GM23248 (cell line): ENCODE results near the gene EFCC1. TPM values are rescaled to one million over a fixed set of nuclear protein-coding genes. Genes with fewer than 3 reads are reported as not detected.

Source experiments
- DNase-seq: peaks from one replicate; pipeline ENCODE4 v3.0.0-alpha.2; 2015
- H2AFZ ChIP-seq: fragments of 200-600 bp; sonication (generic); 2 replicates; pipeline ENCODE4 v1.6.1; 2016; ENCODE audit warnings: antibody characterized with exemption
- H3F3A ChIP-seq: fragments of 200-600 bp; sonication (generic); 2 replicates; pipeline ENCODE4 v1.6.1; 2016; ENCODE audit warnings: mild to moderate bottlenecking, antibody characterized with exemption, mixed run types; ENCODE audit not compliant: insufficient read depth
- H3K27ac ChIP-seq: fragments of 200-600 bp; sonication (generic); 2 replicates; pipeline ENCODE4 v1.5.1; 2016; ENCODE audit warnings: mild to moderate bottlenecking
- H3K27me3 ChIP-seq: fragments of 200-600 bp; sonication (generic); replicated peaks from 2 replicates; pipeline ENCODE4 v1.6.1; 2016; ENCODE audit warnings: mild to moderate bottlenecking; ENCODE audit not compliant: insufficient read depth
- H3K36me3 ChIP-seq: fragments of 200-600 bp; sonication (generic); 2 replicates; pipeline ENCODE4 v1.6.1; 2016; ENCODE audit warnings: low read depth, mild to moderate bottlenecking
- H3K4me1 ChIP-seq: fragments of 200-600 bp; sonication (generic); 2 replicates; pipeline ENCODE4 v1.6.1; 2016; ENCODE audit warnings: mild to moderate bottlenecking; ENCODE audit not compliant: insufficient read depth
- H3K4me2 ChIP-seq: fragments of 200-600 bp; sonication (generic); one replicate; pipeline ENCODE4 v1.6.1; 2016; ENCODE audit warnings: mild to moderate bottlenecking; ENCODE audit not compliant: unreplicated experiment
- H3K4me3 ChIP-seq: fragments of 200-600 bp; sonication (generic); 2 replicates; pipeline ENCODE4 v1.5.1; 2016; ENCODE audit warnings: mild to moderate bottlenecking
- H3K79me2 ChIP-seq: fragments of 200-600 bp; sonication (generic); 2 replicates; pipeline ENCODE4 v1.6.1; 2016; ENCODE audit warnings: mild to moderate bottlenecking; ENCODE audit not compliant: insufficient read depth
- H3K9ac ChIP-seq: fragments of 200-600 bp; sonication (generic); 2 replicates; pipeline ENCODE4 v1.6.1; 2016; ENCODE audit warnings: mild to moderate bottlenecking
- H3K9me2 ChIP-seq: fragments of 200-600 bp; sonication (generic); 2 replicates; pipeline ENCODE4 v1.6.1; 2016; ENCODE audit warnings: mixed run types, mild to moderate bottlenecking, moderate library complexity; ENCODE audit not compliant: insufficient read depth
- H3K9me3 ChIP-seq: fragments of 200-600 bp; sonication (generic); one replicate; pipeline ENCODE4 v1.6.1; 2017; ENCODE audit warnings: low read depth
- H4K20me1 ChIP-seq: fragments of 200-600 bp; sonication (generic); 2 replicates; pipeline ENCODE4 v1.6.0; 2016; ENCODE audit not compliant: insufficient read depth
- EZH2 ChIP-seq: fragments of 200-600 bp; sonication (generic); IDR thresholded peaks from 2 replicates; pipeline ENCODE4 v1.6.1; 2018; ENCODE audit warnings: antibody characterized with exemption, mild to moderate bottlenecking; ENCODE audit not compliant: insufficient read depth, poor library complexity, severe bottlenecking
- EZH2phosphoT487 ChIP-seq: fragments of 200-600 bp; sonication (generic); IDR thresholded peaks from 2 replicates; pipeline ENCODE4 v1.6.1; 2018; ENCODE audit warnings: antibody characterized with exemption, moderate library complexity, mild to moderate bottlenecking, low read depth; ENCODE audit not compliant: insufficient read depth
- WGBS, 2 experiments: methylation state at CpG; one replicate each; pipeline ENCODE4 v1.1.6; 2015 to 2017; ENCODE audit warnings: low lambda C conversion rate in 2 of 2, low coverage in 1 of 2; ENCODE audit errors: missing lambda C conversion rate in 2 of 2; 5-methylcytosine and 5-hydroxymethylcytosine counted together
- in situ Hi-C: fragments of 300-500 bp; cut with MboI; formaldehyde crosslinking; loops from 2 replicates; pipeline ENCODE4 v1.15.0; 2020
- polyA plus RNA-seq: library from polyadenylated mRNA; unstranded; fragments of >200 nt; fragmentation: Nextera tagmentation; extraction: Ambion mirVana; gene quantifications from 2 replicates; pipeline ENCODE4 v1.2.1, GENCODE V29; 2016
- total RNA-seq: library from RNA; depleted of rRNA; stranded (reverse); fragments of >200 nt; shearing (Covaris generic); gene quantifications from 2 replicates; pipeline ENCODE4 v1.2.3, GENCODE V29; 2014

EFCC1 gene
- total and polyA plus RNA-seq, 2 experiments from 2014 or later = not detected

DNA sequence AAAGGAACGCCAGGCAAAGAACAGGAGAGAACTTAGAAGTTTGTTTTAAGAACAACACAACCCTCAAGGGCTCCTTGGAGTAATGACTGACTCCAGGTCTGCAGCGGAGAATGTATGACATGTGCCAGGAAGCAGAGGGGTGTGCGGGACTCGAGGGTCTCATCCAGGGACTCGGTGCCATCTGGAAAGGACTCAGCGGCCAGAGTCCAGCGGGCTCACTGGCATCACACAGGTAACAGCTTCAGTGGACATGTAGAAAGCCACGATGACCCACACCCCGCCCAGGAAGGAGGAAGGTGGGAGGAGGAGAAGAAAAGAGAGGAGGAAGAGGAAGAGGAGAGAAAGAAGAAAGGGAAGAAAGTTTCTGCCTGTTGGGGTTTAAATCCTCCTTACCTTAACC lies 80.9 kb downstream of the EFCC1 start:
- H3K79me2 ChIP-seq = no peaks in the 10 kb centered on the region
- no peaks in the 10 kb centered on the region for H4K20me1 ChIP-seq
- TF ChIP-seq EZH2phosphoT487 (no peak), EZH2 (no peak)
- no peaks in the 10 kb centered on the region for H3K27me3 ChIP-seq
- no peak overlapping the region for H3K4me2 ChIP-seq
- 73 to 75% methylated on average over 9 of the region's 9 CpGs for WGBS, 2 experiments
- no peaks in the 10 kb centered on the region for H3K9me3 ChIP-seq
- no peak for DNase-seq
- H3K36me3 ChIP-seq = no peaks in the 10 kb centered on the region
- H3F3A ChIP-seq = no peaks in the 10 kb centered on the region
- H3K27ac ChIP-seq = no peak overlapping the region
- H3K4me1 ChIP-seq = no peaks in the 10 kb centered on the region
- in situ Hi-C loops = no loop called here
- H3K9me2 ChIP-seq = no peaks in the 10 kb centered on the region
- no peak overlapping the region for H3K4me3 ChIP-seq
- H2AFZ ChIP-seq = no peak overlapping the region
- no peak overlapping the region for H3K9ac ChIP-seq

DNA sequence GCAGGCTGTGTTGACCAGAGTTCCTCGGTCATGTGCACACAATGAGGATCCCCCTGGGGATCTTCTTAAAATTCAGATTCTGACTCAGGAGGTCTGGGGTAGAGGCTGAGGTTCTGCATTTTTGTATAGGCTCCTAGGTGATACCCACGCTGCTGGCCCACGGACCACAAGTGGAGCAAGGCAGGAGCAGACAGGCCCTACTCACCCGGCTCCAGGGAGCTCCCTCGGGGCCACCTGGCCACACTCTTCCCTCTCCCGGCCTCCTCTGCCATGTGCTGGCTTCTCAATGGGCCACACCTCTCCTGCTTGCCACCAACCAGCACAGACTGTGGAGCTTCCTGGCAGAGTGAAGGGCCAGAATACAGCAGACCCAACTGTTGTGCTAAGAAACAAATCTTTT lies 83.4 kb downstream of the EFCC1 start:
- H3K4me1 ChIP-seq = peaks cover 2% of the 10 kb centered on the region; the same call in 1 of the 2 replicates
- in situ Hi-C loops = no loop called here
- no peak overlapping the region for H3K9ac ChIP-seq
- WGBS, 2 experiments = 67 to 73% methylated on average over 6 of the region's 6 CpGs
- no peaks in the 10 kb centered on the region for H3K9me2 ChIP-seq
- H3F3A ChIP-seq = no peaks in the 10 kb centered on the region
- H3K27me3 ChIP-seq = no peaks in the 10 kb centered on the region
- no peak overlapping the region for H3K4me2 ChIP-seq
- no peak overlapping the region for H3K27ac ChIP-seq
- no peak overlapping the region for H3K4me3 ChIP-seq
- H2AFZ ChIP-seq = no peak overlapping the region
- no peaks in the 10 kb centered on the region for H4K20me1 ChIP-seq
- no peak for TF ChIP-seq EZH2phosphoT487
- TF ChIP-seq EZH2 = no peak
- H3K79me2 ChIP-seq = no peaks in the 10 kb centered on the region
- no peak for DNase-seq
- H3K9me3 ChIP-seq = no peaks in the 10 kb centered on the region
- no peaks in the 10 kb centered on the region for H3K36me3 ChIP-seq

DNA sequence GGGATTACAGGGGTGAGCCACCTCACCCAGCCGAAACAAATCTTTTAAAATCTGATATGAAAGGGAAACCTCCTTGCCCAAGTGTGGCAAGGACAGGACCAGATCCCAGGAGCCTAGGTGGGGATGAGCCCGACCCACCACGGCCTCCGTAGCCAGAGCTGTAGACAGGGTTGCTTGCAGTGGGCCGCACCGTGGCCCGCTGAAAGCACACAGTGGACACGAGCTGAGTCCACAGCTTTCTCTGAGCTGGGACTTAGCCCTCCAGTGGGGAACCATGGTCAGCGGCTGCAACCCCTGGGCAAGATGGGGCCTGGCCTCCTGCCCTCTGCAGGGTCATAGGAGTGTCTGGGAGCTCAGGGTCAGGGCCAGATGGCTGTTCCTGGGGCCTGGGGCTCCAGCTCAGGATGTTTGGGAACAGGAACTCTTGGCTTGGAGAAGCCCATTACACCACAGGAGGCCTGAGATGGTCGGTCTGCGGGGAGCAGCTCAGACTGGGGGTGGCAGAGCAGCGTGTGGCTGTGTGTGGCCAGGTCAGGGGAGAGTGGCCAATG lies 84.1 kb downstream of the EFCC1 start:
- Histone ChIP-seq H3K4me1 (peaks cover 2% of the 10 kb centered on the region; the same call in 1 of the 2 replicates), H3K36me3 (no peaks in the 10 kb centered on the region), H3K27me3 (no peaks in the 10 kb centered on the region), H3F3A (no peaks in the 10 kb centered on the region), H3K79me2 (no peaks in the 10 kb centered on the region), H4K20me1 (no peaks in the 10 kb centered on the region), H3K27ac (no peak overlapping the region), H3K4me2 (no peak overlapping the region), H2AFZ (no peak overlapping the region), H3K9ac (no peak overlapping the region), H3K4me3 (no peak overlapping the region), H3K9me2 (no peaks in the 10 kb centered on the region), H3K9me3 (no peaks in the 10 kb centered on the region)
- in situ Hi-C loops = no loop called here
- TF ChIP-seq EZH2 = no peak
- TF ChIP-seq EZH2phosphoT487 = no peak
- 95% methylated on average over 12 of the region's 12 CpGs for WGBS, 2 experiments
- DNase-seq = no peak

GRCh38 chr3:129085818-129086217 lies 84.7 kb downstream of the EFCC1 start:
- peaks cover 2% of the 10 kb centered on the region; the same call in 1 of the 2 replicates for H3K4me1 ChIP-seq
- H3K9me2 ChIP-seq = no peaks in the 10 kb centered on the region
- WGBS, 2 experiments = 87 to 91% methylated on average over 3 to 4 of the region's 4 CpGs
- H3K27ac ChIP-seq = no peak overlapping the region
- H3K4me2 ChIP-seq = no peak overlapping the region
- H3F3A ChIP-seq = no peaks in the 10 kb centered on the region
- H2AFZ ChIP-seq = no peak overlapping the region
- no peak overlapping the region for H3K4me3 ChIP-seq
- H3K27me3 ChIP-seq = no peaks in the 10 kb centered on the region
- no peaks in the 10 kb centered on the region for H3K79me2 ChIP-seq
- no peaks in the 10 kb centered on the region for H3K9me3 ChIP-seq
- H4K20me1 ChIP-seq = no peaks in the 10 kb centered on the region
- no peak for TF ChIP-seq EZH2phosphoT487
- TF ChIP-seq EZH2 = no peak
- DNase-seq = no peak
- no peaks in the 10 kb centered on the region for H3K36me3 ChIP-seq
- in situ Hi-C loops = no loop called here
- no peak overlapping the region for H3K9ac ChIP-seq
